ENCODE results near the gene DLG2.

Gene DLG2

GRCh38 chr11:83845797-83846196 is 1781.3 kb downstream of the DLG2 start:
- no peaks in the 10 kb centered on the region for H3K9me3 Mint-ChIP-seq
- H3K4me3 Mint-ChIP-seq, result no peak overlapping the region
- H3K36me3 Mint-ChIP-seq (ENCODE audit: low read depth), result no peaks in the 10 kb centered on the region
- peaks cover 12% of the 10 kb centered on the region for H3K27me3 Mint-ChIP-seq (ENCODE audit: low read depth, poor library complexity)
- no peaks in the 10 kb centered on the region for H3K4me1 Mint-ChIP-seq
- H3K27ac Mint-ChIP-seq, result no peak overlapping the region
- TF ChIP-seq, protein P1, sequence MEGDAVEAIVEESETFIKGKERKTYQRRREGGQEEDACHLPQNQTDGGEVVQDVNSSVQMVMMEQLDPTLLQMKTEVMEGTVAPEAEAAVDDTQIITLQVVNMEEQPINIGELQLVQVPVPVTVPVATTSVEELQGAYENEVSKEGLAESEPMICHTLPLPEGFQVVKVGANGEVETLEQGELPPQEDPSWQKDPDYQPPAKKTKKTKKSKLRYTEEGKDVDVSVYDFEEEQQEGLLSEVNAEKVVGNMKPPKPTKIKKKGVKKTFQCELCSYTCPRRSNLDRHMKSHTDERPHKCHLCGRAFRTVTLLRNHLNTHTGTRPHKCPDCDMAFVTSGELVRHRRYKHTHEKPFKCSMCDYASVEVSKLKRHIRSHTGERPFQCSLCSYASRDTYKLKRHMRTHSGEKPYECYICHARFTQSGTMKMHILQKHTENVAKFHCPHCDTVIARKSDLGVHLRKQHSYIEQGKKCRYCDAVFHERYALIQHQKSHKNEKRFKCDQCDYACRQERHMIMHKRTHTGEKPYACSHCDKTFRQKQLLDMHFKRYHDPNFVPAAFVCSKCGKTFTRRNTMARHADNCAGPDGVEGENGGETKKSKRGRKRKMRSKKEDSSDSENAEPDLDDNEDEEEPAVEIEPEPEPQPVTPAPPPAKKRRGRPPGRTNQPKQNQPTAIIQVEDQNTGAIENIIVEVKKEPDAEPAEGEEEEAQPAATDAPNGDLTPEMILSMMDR (IDR thresholded peaks at IDR 0.05), result no peak
- no peak for DNase-seq

- H3K27ac Mint-ChIP-seq, result no peak overlapping the region
- DNase-seq, result no peak
- peaks cover 31% of the 10 kb centered on the region for H3K27me3 Mint-ChIP-seq (ENCODE audit: low read depth, poor library complexity)
- H3K36me3 Mint-ChIP-seq (ENCODE audit: low read depth), result no peaks in the 10 kb centered on the region
- H3K4me3 Mint-ChIP-seq, result no peak overlapping the region
- no peaks in the 10 kb centered on the region for H3K4me1 Mint-ChIP-seq
- TF ChIP-seq, protein P1 (IDR thresholded peaks at IDR 0.05), result no peak
- H3K9me3 Mint-ChIP-seq, result no peaks in the 10 kb centered on the region
These were observed 1786.8 kb downstream of the DLG2 start for GRCh38 chr11:83840326-83840725.

- no peak overlapping the region for H3K27ac Mint-ChIP-seq
- peaks cover 38% of the 10 kb centered on the region for H3K27me3 Mint-ChIP-seq (ENCODE audit: low read depth, poor library complexity)
- no peaks in the 10 kb centered on the region for H3K36me3 Mint-ChIP-seq (ENCODE audit: low read depth)
- H3K4me1 Mint-ChIP-seq, result no peaks in the 10 kb centered on the region
- TF ChIP-seq, protein P1 (IDR thresholded peaks at IDR 0.05), result peak; percentile 80
- DNase-seq, result peak; percentile 53
- no peak overlapping the region for H3K4me3 Mint-ChIP-seq
- H3K9me3 Mint-ChIP-seq, result no peaks in the 10 kb centered on the region
These were observed 1790.1 kb downstream of the DLG2 start for GRCh38 chr11:83836883-83837654.

DNA sequence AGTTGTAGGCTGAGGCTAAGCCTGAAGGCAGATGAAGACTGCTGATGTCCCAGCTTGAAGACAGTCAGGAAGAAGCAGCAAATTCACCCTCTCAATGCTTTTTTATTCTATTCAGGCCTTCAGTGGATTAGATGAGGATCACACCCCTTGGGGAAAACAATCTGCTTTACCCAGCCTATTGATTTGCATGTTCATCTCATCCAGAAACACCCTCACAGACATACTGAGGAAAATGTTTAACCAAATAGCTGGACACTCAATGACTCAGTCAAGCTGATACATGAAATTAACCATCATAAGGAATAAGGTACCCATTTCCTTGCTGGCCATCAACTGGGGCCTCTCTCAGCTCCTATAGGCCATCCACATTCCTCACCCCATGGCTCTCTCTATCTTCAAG is 1791.1 kb downstream of the DLG2 start:
- Mint-ChIP-seq H3K36me3 (ENCODE audit: low read depth) (no peaks in the 10 kb centered on the region), H3K9me3 (no peaks in the 10 kb centered on the region), H3K27ac (no peak overlapping the region), H3K4me1 (no peaks in the 10 kb centered on the region), H3K27me3 (ENCODE audit: low read depth, poor library complexity) (peaks cover 38% of the 10 kb centered on the region), H3K4me3 (no peak overlapping the region)
- TF ChIP-seq, protein P1 (IDR thresholded peaks at IDR 0.05), result no peak
- no peak for DNase-seq

GRCh38 chr11:83835423-83835822 is 1791.7 kb downstream of the DLG2 start:
- Mint-ChIP-seq H3K9me3 (no peaks in the 10 kb centered on the region), H3K4me3 (no peak overlapping the region), H3K36me3 (ENCODE audit: low read depth) (no peaks in the 10 kb centered on the region), H3K27ac (no peak overlapping the region), H3K4me1 (no peaks in the 10 kb centered on the region), H3K27me3 (ENCODE audit: low read depth, poor library complexity) (peaks cover 34% of the 10 kb centered on the region)
- TF ChIP-seq, protein P1 (IDR thresholded peaks at IDR 0.05), result no peak
- no peak for DNase-seq

DNA sequence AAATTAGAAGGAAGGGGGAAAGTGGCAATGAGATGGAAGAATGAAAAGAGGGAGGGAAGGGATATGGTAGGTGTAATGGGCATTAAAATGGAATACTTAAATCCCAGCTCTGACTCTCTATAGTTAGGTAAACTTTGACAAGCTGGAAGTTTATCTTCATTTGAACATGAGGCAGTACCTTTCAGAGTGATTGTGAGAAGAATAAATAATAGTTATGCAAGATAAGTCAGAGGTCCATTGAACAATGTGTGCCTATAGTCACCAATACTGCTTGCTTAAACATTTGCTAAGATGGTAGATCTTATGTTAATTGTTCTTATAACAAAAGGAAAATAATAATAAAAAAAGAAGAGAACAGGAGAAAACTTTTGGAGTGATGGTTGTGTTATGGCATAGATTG is 1795.2 kb downstream of the DLG2 start:
- peaks cover 25% of the 10 kb centered on the region for H3K27me3 Mint-ChIP-seq (ENCODE audit: low read depth, poor library complexity)
- H3K4me1 Mint-ChIP-seq, result no peaks in the 10 kb centered on the region
- H3K27ac Mint-ChIP-seq, result no peak overlapping the region
- H3K36me3 Mint-ChIP-seq (ENCODE audit: low read depth), result no peaks in the 10 kb centered on the region
- no peaks in the 10 kb centered on the region for H3K9me3 Mint-ChIP-seq
- DNase-seq, result no peak
- TF ChIP-seq, protein P1 (IDR thresholded peaks at IDR 0.05), result no peak
- no peak overlapping the region for H3K4me3 Mint-ChIP-seq

Data from nephron progenitor cell (in vitro differentiated cells).